GM21381 (cell line): ENCODE data around the gene CD40LG.

Source experiments
- ATAC-seq: cut with Tn5 transposase; IDR thresholded peaks from one replicate; pipeline ENCODE4 v1.9.1; 2021; ENCODE audit warnings: mild to moderate bottlenecking, moderate library complexity; ENCODE audit not compliant: unreplicated experiment

CD40LG gene

DNA sequence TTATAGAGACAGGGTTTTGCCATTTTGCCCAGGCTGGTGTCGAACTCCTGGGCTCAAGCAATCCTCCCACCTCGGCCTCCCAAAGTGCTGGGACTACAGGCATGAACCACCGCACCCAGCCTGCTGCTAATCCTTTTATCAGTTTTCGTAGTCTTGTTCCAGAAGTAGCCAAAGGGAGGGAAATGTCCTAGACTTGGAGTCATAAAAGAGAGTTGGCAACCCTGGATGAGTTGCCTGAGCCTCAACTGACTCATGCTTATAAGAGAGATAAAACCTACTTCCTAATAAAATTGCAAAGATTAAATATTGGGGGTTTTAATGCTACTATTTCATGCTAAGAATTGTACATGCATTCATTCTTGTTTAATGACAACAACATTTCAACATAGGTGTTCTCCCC, 44.3 kb downstream of the CD40LG start:
- ATAC-seq = no peak

DNA sequence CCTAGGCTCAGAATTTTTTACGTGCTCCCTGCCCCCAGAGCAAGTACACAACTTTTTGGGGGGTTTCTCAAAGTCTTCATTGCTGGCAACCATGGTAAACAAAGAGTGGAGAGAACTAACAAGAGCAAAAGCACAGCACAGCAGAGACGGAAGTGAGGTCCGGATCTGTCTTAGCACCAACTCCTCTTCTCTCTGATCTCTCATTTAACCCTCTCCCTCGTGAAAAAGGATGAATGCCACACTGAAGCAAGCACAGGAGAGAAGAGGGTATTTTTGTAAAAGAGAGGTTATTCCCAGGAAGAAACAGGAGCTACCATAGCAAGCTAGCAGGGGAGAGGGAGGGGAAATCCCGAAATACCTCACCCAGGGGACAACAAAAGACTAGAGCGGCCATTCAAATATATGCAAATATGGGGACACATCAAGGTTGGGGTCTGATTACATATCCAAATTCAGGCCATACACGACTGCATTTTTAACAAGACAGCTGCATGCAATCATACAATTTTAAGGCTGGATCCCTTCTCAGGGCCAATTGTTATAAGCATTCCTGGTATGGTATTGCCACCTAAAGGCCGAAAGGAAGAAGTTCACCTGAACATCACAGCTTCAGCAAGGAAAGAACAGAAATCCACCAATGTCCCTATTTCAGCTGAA, 46.6 kb downstream of the CD40LG start:
- ATAC-seq = no peak

DNA sequence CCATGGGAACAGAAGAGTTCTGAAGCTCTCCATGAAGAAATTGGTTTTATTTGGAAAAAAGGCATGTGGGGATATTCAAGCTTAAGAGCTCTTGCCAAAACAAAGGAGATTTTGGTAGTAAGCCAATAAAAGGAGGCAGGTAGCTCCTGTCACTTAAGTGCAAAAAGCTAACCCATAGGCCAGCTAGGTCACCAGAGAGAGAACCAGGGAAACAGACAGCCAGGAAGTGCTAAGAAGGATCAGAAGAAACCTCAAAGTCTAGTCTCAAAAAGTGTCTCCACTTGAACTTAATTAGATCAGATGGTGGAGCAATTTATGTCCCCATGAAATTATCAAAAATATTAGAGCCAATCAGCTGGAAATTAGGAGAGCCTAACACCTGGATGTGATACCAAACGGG, 49.2 kb downstream of the CD40LG start:
- ATAC-seq = no peak

DNA sequence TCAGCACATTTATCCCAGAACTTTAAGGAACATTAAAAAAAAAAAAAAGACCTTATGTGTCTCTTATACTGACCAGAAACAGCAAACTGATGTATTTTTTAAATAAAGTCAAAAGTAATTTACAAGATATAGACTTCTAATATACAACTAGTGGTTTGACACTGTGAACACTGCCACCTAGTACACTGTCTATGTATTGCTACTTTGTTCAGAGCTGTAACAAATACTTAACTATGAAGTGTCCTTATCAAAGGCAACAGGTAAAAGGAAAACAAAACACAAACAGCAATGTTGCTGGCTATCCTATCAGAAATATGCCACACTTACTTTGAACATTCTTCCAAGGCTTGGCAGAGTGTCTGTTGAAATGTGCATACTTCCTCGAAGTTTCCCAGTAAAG, 60.4 kb downstream of the CD40LG start:
- ATAC-seq = no peak
